Measurements from ENCODE around the gene PDE1A.
"Not testable (repeated sequence)": the region's sequence is repeated elsewhere in the genome, so short reads cannot be mapped to it uniquely, and the experiment has no call there.

The PDE1A gene

GRCh38 chr2:182404975-182405561 lies 21.8 kb downstream of the PDE1A start:
- ATAC-seq (ENCODE audit: low read depth): no peak
- H3K4me3 ChIP-seq (ENCODE audit: severe bottlenecking): no peak overlapping the region
- H3K27me3 ChIP-seq (ENCODE audit: insufficient read depth, poor library complexity, severe bottlenecking): no peaks in the 10 kb centered on the region

GRCh38 chr2:182404092-182404491 lies 22.7 kb downstream of the PDE1A start:
- Histone ChIP-seq H3K27me3 (ENCODE audit: insufficient read depth, poor library complexity, severe bottlenecking) (no peaks in the 10 kb centered on the region), H3K36me3 (ENCODE audit: low read depth) (no peaks in the 10 kb centered on the region), H3K9me3 (ENCODE audit: severe bottlenecking) (no peaks in the 10 kb centered on the region), H3K4me3 (ENCODE audit: severe bottlenecking) (no peak overlapping the region), H3K4me1 (ENCODE audit: insufficient read depth, poor library complexity, severe bottlenecking) (no peaks in the 10 kb centered on the region), H3K27ac (ENCODE audit: poor library complexity, severe bottlenecking) (no peak overlapping the region)
- no peak for DNase-seq (ENCODE audit: low spot score)
- ATAC-seq (ENCODE audit: low read depth): no peak
- TF ChIP-seq CTCF (IDR thresholded peaks at IDR 0.05; ENCODE audit: poor library complexity, severe bottlenecking): no peak

More at GRCh38 chr2:182404975-182405561, 21.8 kb downstream of the PDE1A start:
- no peak overlapping the region for H3K27ac ChIP-seq (ENCODE audit: poor library complexity, severe bottlenecking)
- H3K36me3 ChIP-seq (ENCODE audit: low read depth): no peaks in the 10 kb centered on the region
- no peak for TF ChIP-seq CTCF (IDR thresholded peaks at IDR 0.05; ENCODE audit: poor library complexity, severe bottlenecking)
- no peaks in the 10 kb centered on the region for H3K9me3 ChIP-seq (ENCODE audit: severe bottlenecking)
- DNase-seq (ENCODE audit: low spot score): no peak
- no peaks in the 10 kb centered on the region for H3K4me1 ChIP-seq (ENCODE audit: insufficient read depth, poor library complexity, severe bottlenecking)

- TF ChIP-seq CTCF (IDR thresholded peaks at IDR 0.05; ENCODE audit: poor library complexity, severe bottlenecking): no peak
- no peak overlapping the region for H3K4me3 ChIP-seq (ENCODE audit: severe bottlenecking)
- no peaks in the 10 kb centered on the region for H3K27me3 ChIP-seq (ENCODE audit: insufficient read depth, poor library complexity, severe bottlenecking)
- ATAC-seq (ENCODE audit: low read depth): no peak
- no peaks in the 10 kb centered on the region for H3K9me3 ChIP-seq (ENCODE audit: severe bottlenecking)
- no peak for DNase-seq (ENCODE audit: low spot score)
- no peaks in the 10 kb centered on the region for H3K36me3 ChIP-seq (ENCODE audit: low read depth)
- no peaks in the 10 kb centered on the region for H3K4me1 ChIP-seq (ENCODE audit: insufficient read depth, poor library complexity, severe bottlenecking)
- no peak overlapping the region for H3K27ac ChIP-seq (ENCODE audit: poor library complexity, severe bottlenecking)
Measured at GRCh38 chr2:182393270-182393760, 33.5 kb downstream of the PDE1A start.

GRCh38 chr2:182391443-182391842 lies 35.4 kb downstream of the PDE1A start:
- no peaks in the 10 kb centered on the region for H3K9me3 ChIP-seq (ENCODE audit: severe bottlenecking)
- H3K4me1 ChIP-seq (ENCODE audit: insufficient read depth, poor library complexity, severe bottlenecking): no peaks in the 10 kb centered on the region
- no peak for TF ChIP-seq CTCF (IDR thresholded peaks at IDR 0.05; ENCODE audit: poor library complexity, severe bottlenecking)
- H3K4me3 ChIP-seq (ENCODE audit: severe bottlenecking): no peak overlapping the region
- no peak for DNase-seq (ENCODE audit: low spot score)
- no peaks in the 10 kb centered on the region for H3K27me3 ChIP-seq (ENCODE audit: insufficient read depth, poor library complexity, severe bottlenecking)
- no peaks in the 10 kb centered on the region for H3K36me3 ChIP-seq (ENCODE audit: low read depth)
- ATAC-seq (ENCODE audit: low read depth): no peak
- H3K27ac ChIP-seq (ENCODE audit: poor library complexity, severe bottlenecking): no peak overlapping the region

GRCh38 chr2:182386267-182386880 lies 40.5 kb downstream of the PDE1A start:
- not testable (repeated sequence) for H3K27me3 ChIP-seq (ENCODE audit: insufficient read depth, poor library complexity, severe bottlenecking); ATAC-seq (ENCODE audit: low read depth)

More at GRCh38 chr2:182386267-182386880, 40.5 kb downstream of the PDE1A start:
- not testable (repeated sequence) for H3K9me3 ChIP-seq (ENCODE audit: severe bottlenecking); H3K4me1 ChIP-seq (ENCODE audit: insufficient read depth, poor library complexity, severe bottlenecking); H3K4me3 ChIP-seq (ENCODE audit: severe bottlenecking); DNase-seq (ENCODE audit: low spot score); H3K36me3 ChIP-seq (ENCODE audit: low read depth); H3K27ac ChIP-seq (ENCODE audit: poor library complexity, severe bottlenecking)
